DND-41 (cell line): ENCODE data around the gene PTPRN2.

Experiments used
- ATAC-seq: fragments of 200-7000 bp; cut with Tn5 transposase; 3 replicates; pipeline ENCODE4 v1.9.1; 2021; ENCODE audit warnings: low read depth; ENCODE audit not compliant: insufficient read depth
- DNase-seq: peaks from one replicate; pipeline ENCODE4 v3.0.0-alpha.2; 2020
- H2AFZ ChIP-seq: 2 replicates; pipeline ENCODE4 v1.6.0; 2012; ENCODE audit warnings: low read depth, low read length
- H3K27ac ChIP-seq: 2 replicates; pipeline ENCODE4 v1.5.1; 2012; ENCODE audit warnings: low read length, inconsistent platforms
- H3K27me3 ChIP-seq: fragments of 200-600 bp; sonication (generic); 2 replicates; pipeline ENCODE4 v1.6.0; 2012; ENCODE audit warnings: low read length, mild to moderate bottlenecking, inconsistent platforms; ENCODE audit not compliant: insufficient read depth, poor library complexity
- H3K36me3 ChIP-seq: 2 replicates; pipeline ENCODE4 v1.5.1; 2012; ENCODE audit warnings: low read length, inconsistent platforms; ENCODE audit not compliant: insufficient read depth
- H3K4me1 ChIP-seq: 2 replicates; pipeline ENCODE4 v1.5.1; 2012; ENCODE audit warnings: mild to moderate bottlenecking, low read length; ENCODE audit not compliant: insufficient read depth
- H3K4me2 ChIP-seq: 2 replicates; pipeline ENCODE4 v1.6.0; 2012; ENCODE audit warnings: mild to moderate bottlenecking, moderate library complexity, low read length, inconsistent platforms; ENCODE audit not compliant: insufficient read depth
- H3K4me3 ChIP-seq, 2 experiments: fragments of 200-600 bp in 1 of 2; shearing (Covaris generic) in 1 of 2; 2 replicates each; pipeline ENCODE4 v1.5.1; 2012 to 2016; ENCODE audit warnings: inconsistent platforms in 2 of 2, low read length in 2 of 2, mild to moderate bottlenecking in 2 of 2, low read depth in 1 of 2, moderate library complexity in 1 of 2
- H3K79me2 ChIP-seq: 2 replicates; pipeline ENCODE4 v1.6.0; 2012; ENCODE audit warnings: low read length, inconsistent platforms; ENCODE audit not compliant: insufficient read depth
- H3K9ac ChIP-seq: 2 replicates; pipeline ENCODE4 v1.6.0; 2012; ENCODE audit warnings: low read depth, mild to moderate bottlenecking, inconsistent platforms, low read length, moderate library complexity
- H3K9me3 ChIP-seq: 2 replicates; pipeline ENCODE4 v1.5.1; 2012; ENCODE audit warnings: low read length, moderate library complexity, mild to moderate bottlenecking, inconsistent platforms; ENCODE audit not compliant: insufficient read depth, severe bottlenecking
- H4K20me1 ChIP-seq: 2 replicates; pipeline ENCODE4 v1.6.0; 2012; ENCODE audit warnings: low read length; ENCODE audit not compliant: insufficient read depth
- CTCF ChIP-seq: IDR thresholded peaks from 2 replicates; pipeline ENCODE4 v1.5.1; 2012; ENCODE audit warnings: borderline replicate concordance, low read length, moderate library complexity, mild to moderate bottlenecking; ENCODE audit not compliant: poor library complexity, severe bottlenecking; ENCODE audit errors: extremely low read depth
- EZH2 ChIP-seq: IDR thresholded peaks from 3 replicates; pipeline ENCODE4 v1.6.1; 2012; ENCODE audit warnings: borderline replicate concordance, low read depth, mild to moderate bottlenecking, moderate library complexity, low read length, inconsistent platforms; ENCODE audit not compliant: severe bottlenecking

The PTPRN2 gene

DNA sequence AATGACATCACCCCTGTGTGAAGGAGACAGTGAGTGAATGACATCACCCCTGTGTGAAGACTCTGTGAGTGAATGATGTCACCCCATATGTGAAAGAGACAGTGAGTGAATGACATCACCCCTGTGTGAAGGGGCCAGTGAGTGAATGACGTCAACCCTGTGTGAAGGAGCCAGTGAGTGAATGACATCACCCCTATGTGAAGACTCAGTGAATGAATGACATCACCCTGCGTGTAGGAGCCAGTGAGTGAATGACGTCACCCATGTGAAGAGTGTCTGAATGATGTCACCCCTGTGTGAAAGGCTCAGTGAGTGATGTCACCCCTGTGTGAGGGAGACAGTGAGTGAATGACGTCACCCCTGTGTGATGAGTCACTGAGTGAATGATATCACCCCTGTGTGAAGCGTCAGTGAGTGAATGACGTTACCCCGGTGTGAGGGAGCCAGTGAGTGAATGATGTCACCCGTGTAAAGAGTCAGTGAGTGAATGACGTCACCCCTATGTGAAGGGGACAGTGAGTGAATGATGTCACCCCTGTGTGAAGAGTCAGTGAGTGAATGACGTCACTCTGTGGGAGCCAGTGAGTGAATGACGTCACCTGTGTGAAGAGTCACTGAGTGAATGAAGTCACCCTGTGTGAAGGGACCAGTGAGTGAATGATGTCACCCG lies 478.1 kb downstream of the PTPRN2 start:
- Histone ChIP-seq H3K9me3 (no peaks in the 10 kb centered on the region), H3K36me3 (no peaks in the 10 kb centered on the region), H3K9ac (no peak overlapping the region), H3K4me2 (no peak overlapping the region), H2AFZ (no peak overlapping the region), H3K79me2 (no peaks in the 10 kb centered on the region), H3K27ac (no peak overlapping the region), H3K4me3 (no peak overlapping the region), H4K20me1 (no peaks in the 10 kb centered on the region), H3K27me3 (no peaks in the 10 kb centered on the region), H3K4me1 (no peaks in the 10 kb centered on the region)
- no peak for DNase-seq
- no peak for ATAC-seq
- TF ChIP-seq EZH2, result no peak
- no peak for TF ChIP-seq CTCF

DNA sequence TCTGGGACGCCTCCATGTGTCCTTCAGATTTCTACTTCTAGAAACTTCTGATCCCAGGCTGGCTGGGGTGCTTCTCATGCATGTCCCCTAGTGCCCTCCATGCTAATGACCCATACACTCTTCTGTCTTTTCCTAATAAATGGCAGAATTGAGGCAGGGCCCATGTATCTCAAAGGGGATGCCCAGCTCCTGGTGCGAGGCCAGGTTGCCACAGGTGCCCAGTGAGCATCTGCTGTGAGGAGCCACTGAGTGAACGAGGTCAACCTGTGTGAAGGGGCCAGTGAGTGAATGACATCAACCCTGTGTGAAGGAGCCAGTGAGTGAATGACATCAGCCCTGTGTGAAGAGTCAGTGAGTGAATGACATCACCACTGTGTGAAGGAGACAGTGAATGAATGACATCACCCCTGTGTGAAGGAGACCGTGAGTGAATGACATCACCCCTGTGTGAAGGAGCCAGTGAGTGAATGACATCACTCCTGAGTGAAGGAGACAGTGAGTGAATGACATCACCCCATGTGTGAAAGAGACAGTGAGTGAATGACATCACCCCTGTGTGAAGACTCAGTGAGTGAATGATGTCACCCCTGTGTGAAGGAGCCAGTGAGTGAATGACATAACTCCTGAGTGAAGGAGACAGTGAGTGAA lies 478.9 kb downstream of the PTPRN2 start:
- H3K9ac ChIP-seq, result no peak overlapping the region
- no peak overlapping the region for H2AFZ ChIP-seq
- no peak for ATAC-seq
- H3K27me3 ChIP-seq, result no peaks in the 10 kb centered on the region
- H3K4me2 ChIP-seq, result no peak overlapping the region
- H3K36me3 ChIP-seq, result no peaks in the 10 kb centered on the region
- no peaks in the 10 kb centered on the region for H4K20me1 ChIP-seq
- no peaks in the 10 kb centered on the region for H3K79me2 ChIP-seq
- no peak overlapping the region for H3K4me3 ChIP-seq
- no peak for TF ChIP-seq EZH2
- TF ChIP-seq CTCF, result no peak
- no peak for DNase-seq
- H3K9me3 ChIP-seq, result no peaks in the 10 kb centered on the region
- H3K27ac ChIP-seq, result no peak overlapping the region
- no peaks in the 10 kb centered on the region for H3K4me1 ChIP-seq

DNA sequence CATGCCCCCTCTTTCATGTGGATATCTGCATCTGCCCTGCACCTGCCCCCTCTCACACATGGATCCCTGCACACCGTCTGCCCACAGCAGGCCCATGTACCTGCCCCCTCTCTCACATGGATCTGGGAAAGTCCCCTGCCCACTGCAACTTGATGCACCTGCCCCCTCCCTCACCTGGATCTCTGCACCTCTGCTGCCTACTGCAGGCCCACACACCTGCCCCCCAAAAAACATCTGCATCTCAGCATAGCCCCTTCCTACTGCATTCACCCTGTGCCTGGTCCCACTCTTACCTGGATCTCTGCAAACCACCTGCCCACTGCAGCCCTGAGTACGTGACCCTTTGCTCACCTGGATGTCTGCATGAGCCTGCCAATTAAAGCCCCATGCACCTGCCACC lies 479.8 kb downstream of the PTPRN2 start:
- Histone ChIP-seq H3K27ac (no peak overlapping the region), H3K9ac (no peak overlapping the region), H4K20me1 (no peaks in the 10 kb centered on the region), H3K79me2 (no peaks in the 10 kb centered on the region), H3K4me1 (no peaks in the 10 kb centered on the region), H3K4me3 (no peak overlapping the region), H2AFZ (no peak overlapping the region), H3K36me3 (no peaks in the 10 kb centered on the region), H3K27me3 (no peaks in the 10 kb centered on the region), H3K4me2 (no peak overlapping the region), H3K9me3 (no peaks in the 10 kb centered on the region)
- no peak for TF ChIP-seq CTCF
- no peak for ATAC-seq
- DNase-seq, result no peak
